ENCODE results near the gene ACP6.

GRCh38 chr1:147700042-147701006 is 30.0 kb upstream of the ACP6 start:
- TF ChIP-seq CTCF (IDR thresholded peaks at IDR 0.05): peak in 1 of 3 donors; percentile 16
- TF ChIP-seq POLR2A (IDR thresholded peaks at IDR 0.05): no peak
